Fibroblast of mammary gland (primary cell): ENCODE results near the gene GRAMD4.

Source experiments
- DNase-seq: peaks from one replicate; pipeline ENCODE4 v3.0.0-alpha.2; 2010; ENCODE audit warnings: low read depth
- H3K4me3 ChIP-seq: 2 replicates; pipeline ENCODE4 v1.5.1; 2011; ENCODE audit warnings: low read depth, mild to moderate bottlenecking, low read length, moderate library complexity; ENCODE audit not compliant: control insufficient read depth
- TF ChIP-seq, protein P1 (sequence below): conservative IDR thresholded peaks from 2 replicates; pipeline ENCODE4 v1.5.1; 2011; ENCODE audit warnings: low read depth, low read length, inconsistent platforms; ENCODE audit not compliant: control insufficient read depth, insufficient read depth

Gene GRAMD4

GRCh38 chr22:46665751-46666280 lies 45.6 kb downstream of the GRAMD4 start:
- TF ChIP-seq, protein P1, sequence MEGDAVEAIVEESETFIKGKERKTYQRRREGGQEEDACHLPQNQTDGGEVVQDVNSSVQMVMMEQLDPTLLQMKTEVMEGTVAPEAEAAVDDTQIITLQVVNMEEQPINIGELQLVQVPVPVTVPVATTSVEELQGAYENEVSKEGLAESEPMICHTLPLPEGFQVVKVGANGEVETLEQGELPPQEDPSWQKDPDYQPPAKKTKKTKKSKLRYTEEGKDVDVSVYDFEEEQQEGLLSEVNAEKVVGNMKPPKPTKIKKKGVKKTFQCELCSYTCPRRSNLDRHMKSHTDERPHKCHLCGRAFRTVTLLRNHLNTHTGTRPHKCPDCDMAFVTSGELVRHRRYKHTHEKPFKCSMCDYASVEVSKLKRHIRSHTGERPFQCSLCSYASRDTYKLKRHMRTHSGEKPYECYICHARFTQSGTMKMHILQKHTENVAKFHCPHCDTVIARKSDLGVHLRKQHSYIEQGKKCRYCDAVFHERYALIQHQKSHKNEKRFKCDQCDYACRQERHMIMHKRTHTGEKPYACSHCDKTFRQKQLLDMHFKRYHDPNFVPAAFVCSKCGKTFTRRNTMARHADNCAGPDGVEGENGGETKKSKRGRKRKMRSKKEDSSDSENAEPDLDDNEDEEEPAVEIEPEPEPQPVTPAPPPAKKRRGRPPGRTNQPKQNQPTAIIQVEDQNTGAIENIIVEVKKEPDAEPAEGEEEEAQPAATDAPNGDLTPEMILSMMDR = no peak
- H3K4me3 ChIP-seq = no peak overlapping the region
- no peak for DNase-seq

GRCh38 chr22:46666577-46667244 lies 46.5 kb downstream of the GRAMD4 start:
- DNase-seq = no peak
- H3K4me3 ChIP-seq = no peak overlapping the region
- TF ChIP-seq, protein P1 = no peak

DNA sequence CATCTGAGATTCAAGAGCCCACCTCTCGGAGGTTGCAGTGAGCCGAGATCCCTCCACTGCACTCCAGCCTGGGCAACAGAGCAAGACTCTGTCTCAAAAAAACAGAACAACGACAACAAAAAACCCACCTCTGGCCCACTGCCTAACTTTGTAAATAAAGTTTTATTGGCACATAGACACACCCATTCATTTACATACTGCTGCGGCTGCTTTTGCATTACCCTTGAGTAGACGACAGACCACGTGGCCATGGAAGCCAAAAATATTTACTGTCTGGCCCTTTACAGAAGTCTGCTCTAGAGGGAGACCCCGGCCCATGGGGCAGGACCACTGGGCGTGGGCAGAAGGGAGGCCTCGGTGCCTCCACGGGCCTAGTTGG lies 47.0 kb downstream of the GRAMD4 start:
- TF ChIP-seq, protein P1 = no peak
- no peak overlapping the region for H3K4me3 ChIP-seq
- no peak for DNase-seq

DNA sequence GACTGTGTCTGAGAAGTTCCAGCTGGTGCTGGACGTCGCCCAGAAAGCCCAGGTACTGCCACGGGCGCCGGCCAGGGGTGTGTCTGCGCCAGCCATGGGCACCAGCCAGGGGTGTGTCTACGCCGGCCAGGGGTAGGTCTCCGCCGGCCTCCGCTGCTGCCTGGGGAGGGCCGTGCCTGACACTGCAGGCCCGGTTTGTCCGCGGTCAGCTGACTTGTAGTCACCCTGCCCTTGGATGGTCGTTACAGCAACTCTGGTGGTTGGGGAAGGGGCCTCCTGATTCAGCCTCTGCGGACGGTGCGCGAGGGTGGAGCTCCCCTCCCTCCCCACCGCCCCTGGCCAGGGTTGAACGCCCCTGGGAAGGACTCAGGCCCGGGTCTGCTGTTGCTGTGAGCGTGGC lies 47.9 kb downstream of the GRAMD4 start:
- TF ChIP-seq, protein P1 = no peak
- DNase-seq = no peak
- no peak overlapping the region for H3K4me3 ChIP-seq

GRCh38 chr22:46669201-46669600 lies 49.0 kb downstream of the GRAMD4 start:
- no peak overlapping the region for H3K4me3 ChIP-seq
- no peak for DNase-seq
- TF ChIP-seq, protein P1 = no peak

GRCh38 chr22:46671824-46672432 lies 51.7 kb downstream of the GRAMD4 start:
- TF ChIP-seq, protein P1 = no peak

More at GRCh38 chr22:46671824-46672432, 51.7 kb downstream of the GRAMD4 start:
- H3K4me3 ChIP-seq = no peak overlapping the region
- DNase-seq = no peak
